Stimulated activated CD4-positive, alpha-beta T cell treated with anti-CD3 and anti-CD28 coated beads, Interleukin-15, amount 100 ng/mL, for 24 hours (primary cell): ENCODE data around the gene TNFRSF14.
A peak's percentile ranks its signal among the peaks of the same experiment; 100 is the strongest.
"Not testable (repeated sequence)": the region's sequence is repeated elsewhere in the genome, so short reads cannot be mapped to it uniquely, and the experiment has no call there.

ENCODE experiments used
- DNase-seq: peaks from one replicate; pipeline ENCODE4 v3.0.0-alpha.2; 2020

TNFRSF14 gene

GRCh38 chr1:2569060-2569459 is 12.9 kb downstream of the TNFRSF14 start:
- no peak for DNase-seq

GRCh38 chr1:2569703-2570102 is 13.5 kb downstream of the TNFRSF14 start:
- not testable (repeated sequence) for DNase-seq

GRCh38 chr1:2570332-2570731 is 14.2 kb downstream of the TNFRSF14 start:
- DNase-seq, result no peak

GRCh38 chr1:2571348-2571747 is 15.2 kb downstream of the TNFRSF14 start:
- no peak for DNase-seq

GRCh38 chr1:2573250-2573920 is 17.2 kb downstream of the TNFRSF14 start:
- no peak for DNase-seq

GRCh38 chr1:2574350-2574749 is 18.2 kb downstream of the TNFRSF14 start:
- DNase-seq, result no peak

GRCh38 chr1:2575801-2576663 is 19.9 kb downstream of the TNFRSF14 start:
- DNase-seq, result no peak

GRCh38 chr1:2577565-2578075 is 21.4 kb downstream of the TNFRSF14 start:
- peak; percentile 59 for DNase-seq

- no peak for DNase-seq
Observed at GRCh38 chr1:2578758-2579118, 22.6 kb downstream of the TNFRSF14 start.

- no peak for DNase-seq
Observed at GRCh38 chr1:2580691-2581090, 24.5 kb downstream of the TNFRSF14 start.

GRCh38 chr1:2582391-2582790 is 26.2 kb downstream of the TNFRSF14 start:
- DNase-seq, result no peak

- DNase-seq, result peak; percentile 41
Observed at GRCh38 chr1:2583331-2583791, 27.2 kb downstream of the TNFRSF14 start.

GRCh38 chr1:2583871-2584351 is 27.7 kb downstream of the TNFRSF14 start:
- DNase-seq, result no peak

GRCh38 chr1:2584686-2585317 is 28.6 kb downstream of the TNFRSF14 start:
- no peak for DNase-seq

- DNase-seq, result peak; percentile 78
Observed at GRCh38 chr1:2585318-2586092, 29.3 kb downstream of the TNFRSF14 start.

GRCh38 chr1:2586154-2587070 is 30.2 kb downstream of the TNFRSF14 start, which contains the start of gene PRXL2B:
TSS of gene PRXL2B (plus strand) at chr1:2586777. CDS start at chr1:2586886, 109 bp downstream.
- DNase-seq, result peak; percentile 100

- DNase-seq, result no peak
Observed at GRCh38 chr1:2587071-2587859, 31.1 kb downstream of the TNFRSF14 start.

GRCh38 chr1:2587860-2588571 is 31.8 kb downstream of the TNFRSF14 start:
- DNase-seq, result no peak

GRCh38 chr1:2588661-2589430 is 32.7 kb downstream of the TNFRSF14 start:
- no peak for DNase-seq
